Measurements from ENCODE around the gene SH3PXD2A. TPM values are rescaled to one million over a fixed set of nuclear protein-coding genes. Genes with fewer than 3 reads are reported as not detected.

Gene SH3PXD2A
- total RNA-seq, 1 experiment from 2014 or later = 3.4 TPM

GRCh38 chr10:103687718-103688117, 167.7 kb downstream of the SH3PXD2A start:
- no peak for DNase-seq (ENCODE audit: low read depth)

- DNase-seq (ENCODE audit: low read depth) = no peak
Observed at GRCh38 chr10:103687172-103687571, 168.2 kb downstream of the SH3PXD2A start.

- no peak for DNase-seq (ENCODE audit: low read depth)
Observed at GRCh38 chr10:103685880-103686669, 169.3 kb downstream of the SH3PXD2A start.

DNA sequence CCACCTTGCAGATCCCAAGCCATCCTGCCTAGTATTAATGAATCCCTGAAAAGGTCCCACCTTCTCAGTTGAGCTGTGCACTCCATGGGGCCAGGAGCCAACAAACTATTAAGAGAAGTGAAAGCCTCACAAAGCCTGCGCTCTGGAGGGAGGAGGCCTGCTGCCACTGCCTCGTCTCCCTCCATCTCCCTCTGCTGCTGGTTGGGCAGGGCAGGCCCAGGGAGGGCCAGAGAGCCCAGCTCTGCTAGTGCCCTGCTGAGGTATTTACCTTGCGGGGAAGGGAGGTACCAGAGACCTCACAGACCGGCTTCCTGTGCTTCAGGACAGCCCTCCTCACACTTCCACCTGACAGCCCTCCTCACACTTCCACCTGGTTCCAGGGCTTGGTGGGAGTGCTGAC, 171.5 kb downstream of the SH3PXD2A start:
- DNase-seq (ENCODE audit: low read depth) = no peak

GRCh38 chr10:103682631-103683030, 172.7 kb downstream of the SH3PXD2A start:
- DNase-seq (ENCODE audit: low read depth) = no peak

GRCh38 chr10:103681617-103682399, 173.6 kb downstream of the SH3PXD2A start:
- DNase-seq (ENCODE audit: low read depth) = no peak

DNA sequence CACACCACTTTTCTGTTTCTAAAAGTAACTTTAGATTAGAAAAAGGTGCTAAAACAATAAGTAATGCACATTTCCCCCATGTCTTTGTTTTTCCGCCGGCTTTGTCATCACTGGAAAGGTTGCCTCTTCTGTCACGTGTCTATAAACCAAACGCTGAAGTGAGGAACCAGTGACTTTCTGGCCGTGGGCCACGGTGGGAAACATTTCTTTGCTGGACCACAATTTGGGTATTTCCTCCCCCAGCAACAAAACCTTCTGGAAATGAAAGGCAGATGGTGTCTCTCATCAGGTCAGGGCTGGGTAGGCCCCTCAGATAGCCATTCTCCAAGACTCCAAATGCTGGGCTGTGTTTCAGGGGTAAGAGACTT, 174.5 kb downstream of the SH3PXD2A start:
- DNase-seq (ENCODE audit: low read depth) = no peak

DNA sequence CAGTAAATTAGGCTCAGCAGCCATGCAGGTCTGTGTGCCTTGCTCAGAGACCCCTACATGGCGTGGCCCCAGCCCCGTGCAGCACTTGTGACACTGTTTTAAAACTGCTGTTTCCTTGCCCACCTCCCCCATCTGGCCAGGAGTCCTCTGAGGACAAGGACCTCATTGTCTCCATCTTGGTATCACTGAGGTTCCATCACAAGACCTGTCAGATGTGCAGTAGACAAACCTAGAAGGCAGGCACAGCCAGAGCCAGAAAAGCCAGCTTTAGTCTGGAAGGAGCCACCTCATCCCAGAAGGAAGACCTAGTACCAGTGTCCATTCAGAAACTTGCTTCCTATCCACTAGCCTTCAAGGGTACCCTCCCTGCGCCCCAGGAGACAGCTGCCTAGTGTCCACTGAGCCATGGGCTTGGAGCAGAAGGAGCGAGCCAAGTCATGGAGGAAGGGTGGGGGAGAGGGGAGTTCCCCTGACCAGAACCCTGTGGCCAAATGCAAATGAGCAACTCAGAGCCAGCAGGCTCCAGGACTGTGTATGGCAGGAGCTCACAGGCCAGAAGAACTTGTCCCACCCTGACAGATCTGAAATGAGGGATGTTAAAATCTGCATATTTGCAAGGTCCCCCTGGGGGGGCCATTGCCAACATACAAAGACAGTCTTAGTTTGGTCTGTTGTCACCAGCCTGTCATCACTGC, 176.1 kb downstream of the SH3PXD2A start:
- DNase-seq (ENCODE audit: low read depth) = no peak

GRCh38 chr10:103678178-103678526, 177.2 kb downstream of the SH3PXD2A start:
- DNase-seq (ENCODE audit: low read depth) = peak; percentile 92

- no peak for DNase-seq (ENCODE audit: low read depth)
Observed at GRCh38 chr10:103677486-103678177, 177.7 kb downstream of the SH3PXD2A start.

- DNase-seq (ENCODE audit: low read depth) = no peak
Observed at GRCh38 chr10:103676851-103677417, 178.4 kb downstream of the SH3PXD2A start.

DNA sequence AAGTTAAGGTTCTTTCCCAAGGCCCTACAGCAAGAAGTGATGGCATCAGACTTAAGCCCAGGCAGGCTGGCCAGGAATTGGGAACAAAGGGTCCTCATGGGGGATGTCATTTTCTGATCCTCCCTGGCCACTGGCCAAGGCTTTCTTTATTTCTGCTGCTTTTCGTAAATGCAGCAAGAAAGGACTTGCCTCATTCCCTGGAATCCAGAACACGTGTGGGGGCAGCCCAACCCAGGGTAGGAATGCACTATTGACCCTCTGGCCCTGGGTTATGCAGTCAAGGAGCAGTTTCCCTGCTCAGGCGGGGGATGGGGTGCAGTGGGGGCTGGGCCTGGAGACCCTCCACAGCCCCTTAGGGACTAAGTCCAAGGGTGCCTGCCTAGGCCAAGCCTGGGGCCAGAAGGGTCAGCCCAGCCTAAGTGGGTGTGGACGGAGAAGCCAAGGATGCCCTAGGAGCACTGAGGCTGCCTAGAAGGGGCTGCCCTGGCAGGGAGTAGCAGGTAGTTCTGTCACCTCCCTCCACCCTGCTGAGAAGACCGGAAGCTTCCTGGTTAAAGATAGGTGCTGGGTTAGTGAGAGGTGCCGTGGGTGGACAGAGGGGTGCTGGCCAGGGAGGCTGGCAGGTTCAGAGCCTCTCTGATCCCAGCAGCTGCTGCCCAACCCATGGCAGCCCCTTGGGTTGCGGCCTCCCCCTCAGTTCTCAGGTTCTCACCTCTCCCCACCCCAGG, 179.2 kb downstream of the SH3PXD2A start:
- no peak for DNase-seq (ENCODE audit: low read depth)

GRCh38 chr10:103673606-103674005, 181.8 kb downstream of the SH3PXD2A start:
- DNase-seq (ENCODE audit: low read depth) = no peak

DNA sequence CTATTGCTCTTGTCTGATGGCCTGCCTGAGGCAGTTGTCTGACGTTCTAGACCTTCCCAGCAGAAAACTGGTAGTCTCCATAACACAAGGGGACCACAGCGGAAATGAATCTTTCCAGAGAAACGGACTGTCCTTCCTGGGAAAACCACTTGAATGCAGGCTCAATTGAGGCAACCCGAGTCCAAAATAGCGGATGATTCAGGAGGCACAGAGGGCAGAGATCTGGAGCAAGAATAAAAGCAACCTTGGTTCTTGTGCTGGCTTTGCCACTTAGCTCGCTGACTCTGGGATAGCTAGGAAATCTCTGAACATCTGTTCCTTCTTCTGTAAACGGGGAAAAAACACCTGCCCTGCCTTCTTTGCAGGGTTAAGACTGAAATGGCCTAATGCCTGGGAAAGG, 183.0 kb downstream of the SH3PXD2A start:
- no peak for DNase-seq (ENCODE audit: low read depth)

DNA sequence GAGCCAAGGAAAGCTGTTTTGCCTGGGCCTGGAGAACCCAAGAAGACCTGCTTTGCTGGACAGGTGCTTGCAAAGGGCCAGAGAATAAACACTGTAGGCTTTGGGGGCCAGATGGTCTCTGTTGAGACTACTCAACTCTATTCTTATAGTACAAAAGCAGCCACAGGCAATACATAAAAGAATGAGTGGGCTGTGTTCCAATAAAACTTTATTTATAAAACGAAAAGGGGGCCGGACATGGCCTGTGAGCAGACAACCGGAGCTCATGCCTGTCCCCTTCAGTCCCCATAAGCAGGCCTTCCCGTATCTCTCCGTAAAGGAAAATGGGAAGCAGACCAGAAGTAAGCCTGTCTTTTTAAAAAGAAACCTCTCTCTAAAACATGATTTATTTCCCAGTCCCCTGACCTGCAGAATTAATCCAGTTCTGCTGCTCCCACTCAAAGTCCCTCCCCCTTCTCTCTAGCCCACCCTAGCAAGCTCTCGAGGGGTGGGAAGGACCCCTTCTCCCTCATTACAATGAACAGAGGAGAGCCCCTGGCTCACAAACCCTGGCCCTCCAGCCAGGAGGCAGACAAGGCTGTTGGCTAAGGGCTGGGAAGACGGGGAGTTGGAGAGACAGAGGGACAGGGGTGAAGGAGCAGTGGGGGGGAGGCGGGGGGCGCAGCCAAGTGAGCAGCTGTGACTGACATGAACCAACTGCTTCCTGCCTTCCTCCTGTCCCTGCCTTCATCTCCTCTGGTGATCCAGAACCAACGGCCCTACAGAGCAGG, 184.1 kb downstream of the SH3PXD2A start:
- DNase-seq (ENCODE audit: low read depth) = no peak

- no peak for DNase-seq (ENCODE audit: low read depth)
Observed at GRCh38 chr10:103669944-103670343, 185.4 kb downstream of the SH3PXD2A start.

- no peak for DNase-seq (ENCODE audit: low read depth)
Observed at GRCh38 chr10:103669243-103669929, 186.0 kb downstream of the SH3PXD2A start.

DNA sequence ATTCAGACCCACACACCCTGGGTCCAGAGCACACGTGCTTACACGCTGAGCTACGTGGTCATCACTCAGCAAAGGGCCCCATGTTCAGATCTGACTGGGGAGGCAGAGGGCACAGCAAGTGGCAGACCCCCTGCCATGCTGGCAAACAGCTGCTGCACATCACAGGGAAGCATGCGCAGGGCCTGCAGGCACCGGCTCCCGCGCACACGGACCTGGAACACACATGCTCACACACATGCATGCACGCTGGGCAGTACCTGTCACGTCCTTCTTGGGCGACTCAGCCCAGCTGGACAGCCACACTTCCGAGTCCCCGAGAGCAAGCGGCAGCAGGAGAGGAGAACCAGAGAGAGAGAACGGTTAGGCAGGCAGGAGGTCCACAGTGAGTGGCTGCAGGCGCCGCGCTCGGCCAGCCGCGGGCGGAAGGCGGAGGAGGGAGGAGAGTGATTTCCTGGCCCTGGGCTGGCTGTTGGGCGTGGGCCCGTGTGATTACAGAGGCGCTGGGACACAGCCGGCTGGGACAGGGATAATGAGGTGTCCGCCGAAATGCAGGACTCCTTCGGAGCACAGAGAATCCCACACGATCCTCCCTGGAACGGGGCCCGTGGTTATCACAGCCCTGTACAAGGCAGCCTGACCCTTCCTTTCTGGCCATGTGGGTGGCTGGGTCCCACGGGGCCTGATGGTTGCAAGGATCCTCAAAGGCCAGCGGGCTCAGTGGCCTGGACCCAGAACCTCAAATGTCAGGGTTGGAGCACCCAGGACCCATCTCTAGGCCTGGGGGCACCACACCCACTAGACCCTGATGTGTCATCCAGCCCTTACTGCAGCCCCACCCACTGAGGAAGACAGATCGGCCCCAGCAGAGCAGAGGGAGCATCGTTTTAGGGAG, 186.8 kb downstream of the SH3PXD2A start:
- peak; percentile 48 for DNase-seq (ENCODE audit: low read depth)

DNA sequence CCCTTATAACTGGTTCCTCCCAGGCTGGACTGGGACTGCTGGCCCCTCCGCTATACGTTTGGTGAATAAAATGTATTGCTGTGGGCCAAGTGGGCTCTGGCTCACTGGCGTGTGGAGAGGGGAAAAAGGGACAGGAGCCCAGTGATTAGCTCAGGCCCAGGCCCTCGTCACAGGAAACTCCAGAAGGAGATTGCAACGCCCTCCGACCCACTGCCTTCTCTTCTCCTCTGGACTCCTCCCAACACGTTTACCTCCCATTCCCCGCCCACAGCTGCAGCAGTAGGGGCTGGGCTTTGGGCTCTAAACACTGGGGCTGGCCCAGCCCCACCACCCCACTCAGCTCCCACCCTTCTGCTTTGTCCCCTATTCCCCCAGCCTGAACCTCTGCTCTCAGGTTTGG, 188.0 kb downstream of the SH3PXD2A start:
- peak; percentile 26 for DNase-seq (ENCODE audit: low read depth)
